Thyroid gland (tissue), 4 donors: ENCODE results near the gene LIF.

Source experiments
- CTCF ChIP-seq, 6 experiments: fragments of 200-600 bp in 3 of 6; fragments of 450-650 bp in 3 of 6; sonication (generic) in 3 of 6; IDR thresholded peaks; one replicate each; pipeline ENCODE4 v1.5.1; 2016 to 2019; ENCODE audit warnings: antibody characterized with exemption in 6 of 6, mild to moderate bottlenecking in 2 of 6, inconsistent platforms in 1 of 6, moderate library complexity in 1 of 6
- POLR2A ChIP-seq, 2 donors: fragments of 450-650 bp; IDR thresholded peaks; one replicate each; pipeline ENCODE4 v1.6.1; 2017; ENCODE audit warnings: antibody characterized with exemption in 2 of 2, mild to moderate bottlenecking in 2 of 2, moderate library complexity in 1 of 2

GRCh38 chr22:30239488-30240405 lies 6.8 kb downstream of the LIF start:
- TF ChIP-seq POLR2A (IDR thresholded peaks at IDR 0.05) = no peak
- TF ChIP-seq CTCF (IDR thresholded peaks at IDR 0.05) = no peak
